Loucy (cell line): ENCODE results near the gene LILRB5.

Experiments used
- H2AFZ ChIP-seq: fragments of 200-600 bp; sonication (generic); 2 replicates; pipeline ENCODE4 v1.6.0; 2016; ENCODE audit warnings: antibody characterized with exemption, mild to moderate bottlenecking, low read length, moderate library complexity
- H3F3A ChIP-seq: fragments of 200-600 bp; 2 replicates; pipeline ENCODE4 v1.6.0; 2016; ENCODE audit warnings: antibody characterized with exemption, low read depth, mild to moderate bottlenecking
- H3K27me3 ChIP-seq: fragments of 200-600 bp; sonication (generic); 2 replicates; pipeline ENCODE4 v1.6.1; 2014; ENCODE audit warnings: low read length, mild to moderate bottlenecking; ENCODE audit not compliant: insufficient read depth, poor library complexity, severe bottlenecking
- H3K36me3 ChIP-seq: fragments of 200-600 bp; sonication (generic); 2 replicates; pipeline ENCODE4 v1.6.1; 2016; ENCODE audit warnings: low read length; ENCODE audit not compliant: insufficient read depth
- H3K4me1 ChIP-seq: fragments of 200-600 bp; sonication (generic); 2 replicates; pipeline ENCODE4 v1.5.1; 2014; ENCODE audit warnings: low read length, mild to moderate bottlenecking; ENCODE audit not compliant: insufficient read depth, poor library complexity, severe bottlenecking
- H3K4me2 ChIP-seq: fragments of 200-600 bp; sonication (generic); 2 replicates; pipeline ENCODE4 v1.6.0; 2014; ENCODE audit warnings: antibody characterized with exemption, low read length, low read depth, mild to moderate bottlenecking; ENCODE audit not compliant: poor library complexity, severe bottlenecking
- H3K4me3 ChIP-seq: fragments of 200-600 bp; sonication (generic); 2 replicates; pipeline ENCODE4 v1.5.1; 2014; ENCODE audit warnings: low read length, mild to moderate bottlenecking, mixed read lengths; ENCODE audit not compliant: poor library complexity, severe bottlenecking
- H3K79me2 ChIP-seq: fragments of 200-600 bp; sonication (generic); 2 replicates; pipeline ENCODE4 v1.6.1; 2014; ENCODE audit warnings: low read length; ENCODE audit not compliant: insufficient read depth
- H3K9ac ChIP-seq: fragments of 200-600 bp; sonication (generic); 2 replicates; pipeline ENCODE4 v1.6.0; 2014; ENCODE audit warnings: mild to moderate bottlenecking, low read depth, low read length, moderate library complexity; ENCODE audit not compliant: poor library complexity, severe bottlenecking
- H3K9me2 ChIP-seq: fragments of 200-600 bp; sonication (generic); replicated peaks from 2 replicates; pipeline ENCODE4 v1.6.1; 2016; ENCODE audit warnings: low read depth, low read length, mixed read lengths
- H3K9me3 ChIP-seq: fragments of 200-600 bp; sonication (generic); 2 replicates; pipeline ENCODE4 v1.6.1; 2014; ENCODE audit warnings: mild to moderate bottlenecking, antibody characterized with exemption, low read length, low read depth; ENCODE audit not compliant: insufficient read depth
- H4K20me1 ChIP-seq: fragments of 200-600 bp; sonication (generic); 2 replicates; pipeline ENCODE4 v1.6.0; 2014; ENCODE audit warnings: antibody characterized with exemption, low read length, mild to moderate bottlenecking; ENCODE audit not compliant: insufficient read depth, poor library complexity, severe bottlenecking
- EZH2phosphoT487 ChIP-seq: fragments of 200-600 bp; IDR thresholded peaks from 2 replicates; pipeline ENCODE4 v1.6.1; 2018; ENCODE audit warnings: antibody characterized with exemption, mild to moderate bottlenecking, moderate library complexity, borderline replicate concordance
- TF ChIP-seq, protein P1 (sequence below): fragments of 200-600 bp; sonication (generic); conservative IDR thresholded peaks from 2 replicates; pipeline ENCODE4 v1.5.1; 2014; ENCODE audit warnings: mild to moderate bottlenecking, antibody characterized with exemption, low read length

LILRB5 gene

DNA sequence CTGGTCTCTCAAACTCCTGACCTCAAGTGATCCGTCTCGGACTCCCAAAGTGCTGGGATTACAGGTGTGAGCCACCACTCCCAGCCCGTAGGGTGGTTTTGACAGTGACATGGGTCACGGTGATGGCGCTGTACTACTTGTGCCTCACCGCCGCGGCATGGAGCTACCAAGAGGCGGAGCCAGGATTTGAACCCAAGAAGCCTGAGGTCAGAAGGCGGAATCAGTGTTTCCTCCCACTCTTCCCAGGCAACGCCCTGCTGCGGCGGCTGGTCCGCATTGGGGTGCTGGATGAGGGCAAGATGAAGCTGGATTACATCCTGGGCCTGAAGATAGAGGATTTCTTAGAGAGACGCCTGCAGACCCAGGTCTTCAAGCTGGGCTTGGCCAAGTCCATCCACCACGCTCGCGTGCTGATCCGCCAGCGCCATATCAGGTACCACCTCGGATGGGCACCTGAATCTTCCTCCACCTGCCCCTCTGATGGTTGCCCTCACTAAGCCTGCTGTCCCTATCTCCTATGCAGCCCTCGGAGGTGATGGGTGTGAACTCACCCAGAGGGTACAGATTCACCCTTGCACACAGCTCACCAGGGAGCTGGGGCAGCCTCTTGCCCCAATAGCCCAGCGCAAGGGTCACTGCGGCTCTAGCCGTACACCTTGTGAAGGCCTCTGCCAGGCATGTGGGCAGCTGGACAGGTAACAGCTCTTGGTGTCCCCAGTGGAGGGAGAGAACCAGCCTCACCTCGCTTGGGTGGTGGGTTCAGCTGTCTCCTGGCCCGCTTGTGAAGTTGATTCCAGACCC, 50.8 kb downstream of the LILRB5 start:
- Histone ChIP-seq H3K9ac (no peak overlapping the region), H3F3A (peaks cover 11% of the 10 kb centered on the region), H3K4me1 (peaks cover 75% of the 10 kb centered on the region), H3K36me3 (peaks cover 77% of the 10 kb centered on the region), H3K79me2 (peaks cover 86% of the 10 kb centered on the region), H4K20me1 (peaks cover 91% of the 10 kb centered on the region), H3K9me2 (no peaks in the 10 kb centered on the region), H3K4me2 (peak overlapping the region; percentile 100), H3K4me3 (peak overlapping the region; percentile 100), H2AFZ (no peak overlapping the region), H3K27me3 (no peaks in the 10 kb centered on the region), H3K9me3 (no peaks in the 10 kb centered on the region)
- TF ChIP-seq EZH2phosphoT487 = no peak
- TF ChIP-seq, protein P1, sequence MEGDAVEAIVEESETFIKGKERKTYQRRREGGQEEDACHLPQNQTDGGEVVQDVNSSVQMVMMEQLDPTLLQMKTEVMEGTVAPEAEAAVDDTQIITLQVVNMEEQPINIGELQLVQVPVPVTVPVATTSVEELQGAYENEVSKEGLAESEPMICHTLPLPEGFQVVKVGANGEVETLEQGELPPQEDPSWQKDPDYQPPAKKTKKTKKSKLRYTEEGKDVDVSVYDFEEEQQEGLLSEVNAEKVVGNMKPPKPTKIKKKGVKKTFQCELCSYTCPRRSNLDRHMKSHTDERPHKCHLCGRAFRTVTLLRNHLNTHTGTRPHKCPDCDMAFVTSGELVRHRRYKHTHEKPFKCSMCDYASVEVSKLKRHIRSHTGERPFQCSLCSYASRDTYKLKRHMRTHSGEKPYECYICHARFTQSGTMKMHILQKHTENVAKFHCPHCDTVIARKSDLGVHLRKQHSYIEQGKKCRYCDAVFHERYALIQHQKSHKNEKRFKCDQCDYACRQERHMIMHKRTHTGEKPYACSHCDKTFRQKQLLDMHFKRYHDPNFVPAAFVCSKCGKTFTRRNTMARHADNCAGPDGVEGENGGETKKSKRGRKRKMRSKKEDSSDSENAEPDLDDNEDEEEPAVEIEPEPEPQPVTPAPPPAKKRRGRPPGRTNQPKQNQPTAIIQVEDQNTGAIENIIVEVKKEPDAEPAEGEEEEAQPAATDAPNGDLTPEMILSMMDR = no peak

- Histone ChIP-seq H3K4me2 (peak overlapping the region; percentile 100), H3K9me2 (no peaks in the 10 kb centered on the region), H3K27me3 (no peaks in the 10 kb centered on the region), H3K4me3 (peak overlapping the region; percentile 100), H4K20me1 (peaks cover 88% of the 10 kb centered on the region), H3K36me3 (peaks cover 77% of the 10 kb centered on the region), H3F3A (peaks cover 8% of the 10 kb centered on the region), H2AFZ (no peak overlapping the region), H3K9ac (peak overlapping the region; percentile 30), H3K9me3 (no peaks in the 10 kb centered on the region), H3K79me2 (peaks cover 90% of the 10 kb centered on the region), H3K4me1 (peaks cover 68% of the 10 kb centered on the region)
- TF ChIP-seq, protein P1 = no peak
- no peak for TF ChIP-seq EZH2phosphoT487
Measured at GRCh38 chr19:54204767-54205468, 52.2 kb downstream of the LILRB5 start.

- peak overlapping the region; percentile 75 for H3K9ac ChIP-seq
- H3K4me2 ChIP-seq = peak overlapping the region; percentile 100
- H4K20me1 ChIP-seq = peaks cover 70% of the 10 kb centered on the region
- H3K36me3 ChIP-seq = peaks cover 69% of the 10 kb centered on the region
- H3K9me3 ChIP-seq = no peaks in the 10 kb centered on the region
- peak overlapping the region; percentile 100 for H3K4me3 ChIP-seq
- H2AFZ ChIP-seq = no peak overlapping the region
- peaks cover 3% of the 10 kb centered on the region; the same call in 1 of the 2 replicates for H3F3A ChIP-seq
- no peaks in the 10 kb centered on the region for H3K9me2 ChIP-seq
- H3K4me1 ChIP-seq = peaks cover 51% of the 10 kb centered on the region
- TF ChIP-seq, protein P1 = no peak
- TF ChIP-seq EZH2phosphoT487 = no peak
- no peaks in the 10 kb centered on the region for H3K27me3 ChIP-seq
- peaks cover 77% of the 10 kb centered on the region for H3K79me2 ChIP-seq
Measured at GRCh38 chr19:54203151-54203611, 53.9 kb downstream of the LILRB5 start.
